Stimulated activated naive B cell treated with anti-CD40 and anti-IgM and Interleukin-4, amounts not matched to agents 10 μg/mL and 1 μg/mL and 100 μg/mL, for 72 hours (primary cell): ENCODE results near the gene SLC24A3.

ENCODE experiments used
- ATAC-seq, 2 donors: fragments of 150-1000 bp; cut with Tn5 transposase; replicated peaks; 2 replicates each; pipeline ENCODE4 v1.10.0; 2021; ENCODE audit warnings: moderate library complexity in 1 of 2
- DNase-seq: peaks from one replicate; pipeline ENCODE4 v3.0.0; 2021
- H3K27ac Mint-ChIP-seq: one replicate; pipeline ENCODE4 v1.8.0; 2022; ENCODE audit warnings: mild to moderate bottlenecking, mixed read lengths
- H3K27me3 Mint-ChIP-seq, 2 donors: one replicate each; pipeline ENCODE4 v1.8.0; 2022; ENCODE audit warnings: mixed read lengths in 2 of 2
- H3K36me3 Mint-ChIP-seq, 2 donors: one replicate each; pipeline ENCODE4 v1.8.0; 2022; ENCODE audit warnings: mixed read lengths in 2 of 2, mild to moderate bottlenecking in 1 of 2
- H3K4me1 Mint-ChIP-seq, 2 donors: one replicate each; pipeline ENCODE4 v1.8.0; 2022; ENCODE audit warnings: mixed read lengths in 2 of 2, mild to moderate bottlenecking in 1 of 2
- H3K4me3 Mint-ChIP-seq, 2 donors: one replicate each; pipeline ENCODE4 v1.8.0; 2022; ENCODE audit warnings: mild to moderate bottlenecking in 2 of 2, mixed read lengths in 2 of 2, moderate library complexity in 1 of 2
- H3K9me3 Mint-ChIP-seq, 2 donors: one replicate each; pipeline ENCODE4 v1.8.0; 2022; ENCODE audit warnings: mixed read lengths in 2 of 2, mild to moderate bottlenecking in 1 of 2

Gene SLC24A3

GRCh38 chr20:19522071-19522801, 309.8 kb downstream of the SLC24A3 start:
- Mint-ChIP-seq H3K36me3 (no peaks in the 10 kb centered on the region), H3K4me3 (no peak overlapping the region), H3K9me3 (no peaks in the 10 kb centered on the region), H3K27ac (peak overlapping the region; percentile 68), H3K27me3 (peaks cover 8 to 18% of the 10 kb centered on the region in 2 donors), H3K4me1 (peaks cover 5 to 8% of the 10 kb centered on the region in 2 donors)
- ATAC-seq (peak; percentile 69 to 72), DNase-seq (no peak)

- H3K4me1 Mint-ChIP-seq: peaks cover 5 to 8% of the 10 kb centered on the region in 2 donors
Measured at GRCh38 chr20:19522836-19523590, 310.6 kb downstream of the SLC24A3 start.

GRCh38 chr20:19524691-19525090, 312.2 kb downstream of the SLC24A3 start:
- Mint-ChIP-seq H3K27me3 (peaks cover 9 to 14% of the 10 kb centered on the region in 2 donors), H3K27ac (no peak overlapping the region), H3K4me1 (peaks cover 4 to 8% of the 10 kb centered on the region in 2 donors), H3K36me3 (no peaks in the 10 kb centered on the region), H3K4me3 (no peak overlapping the region), H3K9me3 (no peaks in the 10 kb centered on the region)
- DNase-seq: no peak
- ATAC-seq: no peak

More at GRCh38 chr20:19522836-19523590, 310.6 kb downstream of the SLC24A3 start:
- no peaks in the 10 kb centered on the region for H3K36me3 Mint-ChIP-seq
- DNase-seq (no peak), ATAC-seq (no peak)
- H3K4me3 Mint-ChIP-seq: no peak overlapping the region
- H3K9me3 Mint-ChIP-seq: no peaks in the 10 kb centered on the region
- H3K27ac Mint-ChIP-seq: no peak overlapping the region
- peaks cover 8 to 13% of the 10 kb centered on the region in 2 donors for H3K27me3 Mint-ChIP-seq

GRCh38 chr20:19527509-19527908, 315.1 kb downstream of the SLC24A3 start:
- H3K36me3 Mint-ChIP-seq: no peaks in the 10 kb centered on the region
- no peaks in the 10 kb centered on the region for H3K9me3 Mint-ChIP-seq
- peaks cover 5 to 12% of the 10 kb centered on the region in 2 donors for H3K27me3 Mint-ChIP-seq
- no peak for ATAC-seq
- H3K27ac Mint-ChIP-seq: no peak overlapping the region
- DNase-seq: no peak
- H3K4me3 Mint-ChIP-seq: no peak overlapping the region
- H3K4me1 Mint-ChIP-seq: peaks cover 0 to 2% of the 10 kb centered on the region in 2 donors

GRCh38 chr20:19528286-19529030, 316.0 kb downstream of the SLC24A3 start:
- no peak for DNase-seq
- no peaks in the 10 kb centered on the region for H3K36me3 Mint-ChIP-seq
- no peak for ATAC-seq
- H3K4me1 Mint-ChIP-seq: no peaks in the 10 kb centered on the region
- no peak overlapping the region for H3K4me3 Mint-ChIP-seq
- peaks cover 10 to 14% of the 10 kb centered on the region in 2 donors for H3K27me3 Mint-ChIP-seq
- peaks cover 0 to 3% of the 10 kb centered on the region in 2 donors for H3K9me3 Mint-ChIP-seq
- H3K27ac Mint-ChIP-seq: no peak overlapping the region

GRCh38 chr20:19530006-19530405, 317.6 kb downstream of the SLC24A3 start:
- no peaks in the 10 kb centered on the region for H3K36me3 Mint-ChIP-seq
- DNase-seq (no peak), ATAC-seq (no peak)
- peaks cover 0 to 3% of the 10 kb centered on the region in 2 donors for H3K9me3 Mint-ChIP-seq
- no peak overlapping the region for H3K27ac Mint-ChIP-seq
- H3K4me1 Mint-ChIP-seq: no peaks in the 10 kb centered on the region
- no peak overlapping the region for H3K4me3 Mint-ChIP-seq
- H3K27me3 Mint-ChIP-seq: peaks cover 11 to 13% of the 10 kb centered on the region in 2 donors

- no peaks in the 10 kb centered on the region for H3K36me3 Mint-ChIP-seq
- no peak overlapping the region for H3K4me3 Mint-ChIP-seq
- ATAC-seq (no peak), DNase-seq (no peak)
- H3K27me3 Mint-ChIP-seq: peaks cover 9 to 11% of the 10 kb centered on the region in 2 donors
- H3K4me1 Mint-ChIP-seq: no peaks in the 10 kb centered on the region
- no peak overlapping the region for H3K27ac Mint-ChIP-seq
- H3K9me3 Mint-ChIP-seq: peaks cover 0 to 5% of the 10 kb centered on the region in 2 donors
Measured at GRCh38 chr20:19531446-19531845, 319.0 kb downstream of the SLC24A3 start.

- no peak for DNase-seq
- H3K9me3 Mint-ChIP-seq: peaks cover 0 to 4% of the 10 kb centered on the region in 2 donors
- no peak overlapping the region for H3K4me3 Mint-ChIP-seq
- ATAC-seq: no peak
- H3K4me1 Mint-ChIP-seq: no peaks in the 10 kb centered on the region
- H3K27me3 Mint-ChIP-seq: peaks cover 0 to 6% of the 10 kb centered on the region in 2 donors
- no peaks in the 10 kb centered on the region for H3K36me3 Mint-ChIP-seq
- H3K27ac Mint-ChIP-seq: no peak overlapping the region
Measured at GRCh38 chr20:19538556-19538955, 326.1 kb downstream of the SLC24A3 start.

- no peak overlapping the region for H3K27ac Mint-ChIP-seq
- DNase-seq (no peak), ATAC-seq (no peak)
- H3K4me1 Mint-ChIP-seq: no peaks in the 10 kb centered on the region
- H3K9me3 Mint-ChIP-seq: peaks cover 0 to 4% of the 10 kb centered on the region in 2 donors
- H3K27me3 Mint-ChIP-seq: peaks cover 0 to 6% of the 10 kb centered on the region in 2 donors
- no peaks in the 10 kb centered on the region for H3K36me3 Mint-ChIP-seq
- no peak overlapping the region for H3K4me3 Mint-ChIP-seq
Measured at GRCh38 chr20:19539191-19539590, 326.7 kb downstream of the SLC24A3 start.

GRCh38 chr20:19540392-19540791, 327.9 kb downstream of the SLC24A3 start:
- Mint-ChIP-seq H3K36me3 (no peaks in the 10 kb centered on the region), H3K4me1 (no peaks in the 10 kb centered on the region), H3K4me3 (no peak overlapping the region), H3K27me3 (peaks cover 0 to 6% of the 10 kb centered on the region in 2 donors), H3K27ac (no peak overlapping the region), H3K9me3 (peaks cover 0 to 4% of the 10 kb centered on the region in 2 donors)
- peak; percentile 8 for DNase-seq
- peak; percentile 85 to 93 for ATAC-seq

GRCh38 chr20:19543101-19543500, 330.7 kb downstream of the SLC24A3 start:
- DNase-seq (no peak), ATAC-seq (no peak)
- H3K4me3 Mint-ChIP-seq: no peak overlapping the region
- peaks cover 6 to 7% of the 10 kb centered on the region in 2 donors for H3K27me3 Mint-ChIP-seq
- no peaks in the 10 kb centered on the region for H3K36me3 Mint-ChIP-seq
- no peaks in the 10 kb centered on the region for H3K9me3 Mint-ChIP-seq
- H3K4me1 Mint-ChIP-seq: no peaks in the 10 kb centered on the region
- H3K27ac Mint-ChIP-seq: no peak overlapping the region

- no peak overlapping the region for H3K27ac Mint-ChIP-seq
- no peak overlapping the region for H3K4me3 Mint-ChIP-seq
- H3K27me3 Mint-ChIP-seq: peaks cover 6 to 7% of the 10 kb centered on the region in 2 donors
- ATAC-seq (no peak), DNase-seq (no peak)
- no peaks in the 10 kb centered on the region for H3K4me1 Mint-ChIP-seq
- no peaks in the 10 kb centered on the region for H3K9me3 Mint-ChIP-seq
- no peaks in the 10 kb centered on the region for H3K36me3 Mint-ChIP-seq
Measured at GRCh38 chr20:19544684-19545083, 332.2 kb downstream of the SLC24A3 start.

- Mint-ChIP-seq H3K4me1 (no peaks in the 10 kb centered on the region), H3K4me3 (no peak overlapping the region), H3K27ac (no peak overlapping the region), H3K27me3 (peaks cover 3 to 7% of the 10 kb centered on the region in 2 donors), H3K36me3 (no peaks in the 10 kb centered on the region), H3K9me3 (no peaks in the 10 kb centered on the region)
- DNase-seq: no peak
- ATAC-seq: no peak
Measured at GRCh38 chr20:19546648-19547047, 334.2 kb downstream of the SLC24A3 start.

- DNase-seq (no peak), ATAC-seq (no peak)
- H3K27me3 Mint-ChIP-seq: peaks cover 0 to 7% of the 10 kb centered on the region in 2 donors
- H3K9me3 Mint-ChIP-seq: no peaks in the 10 kb centered on the region
- no peak overlapping the region for H3K27ac Mint-ChIP-seq
- H3K36me3 Mint-ChIP-seq: no peaks in the 10 kb centered on the region
- H3K4me1 Mint-ChIP-seq: no peaks in the 10 kb centered on the region
- no peak overlapping the region for H3K4me3 Mint-ChIP-seq
Measured at GRCh38 chr20:19547547-19547946, 335.1 kb downstream of the SLC24A3 start.
